HEK293 (cell line): ENCODE measurements around the gene C14orf93.

Experiments used
- CTCF ChIA-PET: fragments of 350-600 bp; formaldehyde crosslinking; extraction: SDS; loops from one replicate; lab custom pipeline; 2021; ENCODE audit warnings: antibody characterized with exemption; lab: Yijun Ruan, JAX
- POLR2A ChIA-PET: fragments of 300-600 bp; formaldehyde crosslinking; extraction: SDS; loops from one replicate; lab custom pipeline; 2020; ENCODE audit warnings: antibody characterized with exemption, inconsistent platforms; lab: Yijun Ruan, JAX
- H3K27ac ChIP-seq: fragments of 200-500 bp; sonication (Bioruptor generic); 2 replicates; pipeline ENCODE4 v1.5.1; 2014; ENCODE audit warnings: low read depth, low read length, control low read depth, inconsistent platforms; ENCODE audit errors: extremely low read depth
- H3K36me3 ChIP-seq, 2 experiments: fragments of 200-500 bp in 1 of 2; sonication (Bioruptor generic) in 1 of 2; 1 replicate in 1 of 2; 2 replicates in 1 of 2; pipeline ENCODE4 v1.5.1; 2014 to 2017; ENCODE audit warnings: inconsistent platforms in 2 of 2, low read length in 2 of 2; ENCODE audit not compliant: control insufficient read depth in 2 of 2, insufficient read depth in 1 of 2
- H3K4me1 ChIP-seq: fragments of 200-500 bp; sonication (Bioruptor generic); 2 replicates; pipeline ENCODE4 v1.5.1; 2014; ENCODE audit warnings: mild to moderate bottlenecking, low read length, inconsistent platforms; ENCODE audit not compliant: control insufficient read depth, insufficient read depth
- H3K4me3 ChIP-seq: 2 replicates; pipeline ENCODE4 v1.5.1; 2011; ENCODE audit warnings: low read depth, mild to moderate bottlenecking, control low read depth, low read length, moderate library complexity
- H3K9me3 ChIP-seq: fragments of 200-500 bp; sonication (Bioruptor generic); 2 replicates; pipeline ENCODE4 v1.5.1; 2014; ENCODE audit warnings: low read depth, low read length, inconsistent platforms; ENCODE audit not compliant: control insufficient read depth, insufficient read depth
- EGR2 ChIP-seq: fragments of 450-650 bp; formaldehyde crosslinking; IDR thresholded peaks from 2 replicates; pipeline ENCODE4 v1.5.1; 2016; ENCODE audit warnings: low read depth, missing biosample characterization, missing genetic modification characterization
- MEIS1 ChIP-seq: sonication (generic); formaldehyde crosslinking; IDR thresholded peaks from 2 replicates; pipeline ENCODE4 v1.8.1; 2022; ENCODE audit warnings: missing genetic modification reagents, mild to moderate bottlenecking, borderline replicate concordance
- SCRT2 ChIP-seq: fragments of 450-650 bp; formaldehyde crosslinking; IDR thresholded peaks from 2 replicates; pipeline ENCODE4 v1.5.1; 2016; ENCODE audit warnings: missing biosample characterization, missing genetic modification characterization
- SP2 ChIP-seq: fragments of 450-650 bp; formaldehyde crosslinking; IDR thresholded peaks from 2 replicates; pipeline ENCODE4 v1.5.1; 2016; ENCODE audit warnings: missing biosample characterization, missing genetic modification characterization
- TRIM28 ChIP-seq: IDR thresholded peaks from 2 replicates; pipeline ENCODE4 v1.6.1; 2011; ENCODE audit warnings: low read length, control low read depth, borderline replicate concordance
- ZBTB8A ChIP-seq: fragments of 450-650 bp; formaldehyde crosslinking; IDR thresholded peaks from 2 replicates; pipeline ENCODE4 v1.5.1; 2016; ENCODE audit warnings: missing biosample characterization, missing genetic modification characterization
- ZNF2 ChIP-seq: fragments of 450-650 bp; formaldehyde crosslinking; IDR thresholded peaks from 2 replicates; pipeline ENCODE4 v1.5.1; 2016; ENCODE audit warnings: missing biosample characterization, missing genetic modification characterization
- ZNF266 ChIP-seq: fragments of 450-650 bp; formaldehyde crosslinking; IDR thresholded peaks from 2 replicates; pipeline ENCODE4 v1.5.1; 2016; ENCODE audit warnings: missing biosample characterization, missing genetic modification characterization, low read depth
- ZNF341 ChIP-seq: fragments of 450-650 bp; formaldehyde crosslinking; IDR thresholded peaks from 2 replicates; pipeline ENCODE4; 2016; ENCODE audit warnings: low read depth, missing biosample characterization, missing genetic modification characterization
- ZNF366 ChIP-seq: fragments of 450-650 bp; formaldehyde crosslinking; conservative IDR thresholded peaks from 2 replicates; pipeline ENCODE4 v1.5.1; 2016; ENCODE audit warnings: missing biosample characterization, missing genetic modification characterization
- ZNF391 ChIP-seq: fragments of 450-650 bp; formaldehyde crosslinking; IDR thresholded peaks from 2 replicates; pipeline ENCODE4 v1.5.1; 2016; ENCODE audit warnings: low read depth, missing biosample characterization, missing genetic modification characterization, borderline replicate concordance
- ZNF600 ChIP-seq: fragments of 450-650 bp; formaldehyde crosslinking; IDR thresholded peaks from 2 replicates; pipeline ENCODE4 v1.5.1; 2016; ENCODE audit warnings: missing biosample characterization, missing genetic modification characterization
- ZXDB ChIP-seq: fragments of 450-650 bp; formaldehyde crosslinking; IDR thresholded peaks from 2 replicates; pipeline ENCODE4 v1.5.1; 2016; ENCODE audit warnings: missing biosample characterization, missing genetic modification characterization
- TF ChIP-seq, protein P1 (sequence below): fragments of 450-650 bp; IDR thresholded peaks from 2 replicates; pipeline ENCODE4 v1.5.1; 2018; ENCODE audit warnings: missing biosample characterization, missing genetic modification characterization
- TF ChIP-seq, protein P2 (sequence below): fragments of 450-650 bp; formaldehyde crosslinking; IDR thresholded peaks from 2 replicates; pipeline ENCODE4 v1.5.1; 2016; ENCODE audit warnings: missing biosample characterization, missing genetic modification characterization
- TF ChIP-seq, protein P3 (sequence below): fragments of 450-650 bp; formaldehyde crosslinking; IDR thresholded peaks from 2 replicates; pipeline ENCODE4 v1.5.1; 2017; ENCODE audit warnings: missing biosample characterization, missing genetic modification characterization

C14orf93 gene

DNA sequence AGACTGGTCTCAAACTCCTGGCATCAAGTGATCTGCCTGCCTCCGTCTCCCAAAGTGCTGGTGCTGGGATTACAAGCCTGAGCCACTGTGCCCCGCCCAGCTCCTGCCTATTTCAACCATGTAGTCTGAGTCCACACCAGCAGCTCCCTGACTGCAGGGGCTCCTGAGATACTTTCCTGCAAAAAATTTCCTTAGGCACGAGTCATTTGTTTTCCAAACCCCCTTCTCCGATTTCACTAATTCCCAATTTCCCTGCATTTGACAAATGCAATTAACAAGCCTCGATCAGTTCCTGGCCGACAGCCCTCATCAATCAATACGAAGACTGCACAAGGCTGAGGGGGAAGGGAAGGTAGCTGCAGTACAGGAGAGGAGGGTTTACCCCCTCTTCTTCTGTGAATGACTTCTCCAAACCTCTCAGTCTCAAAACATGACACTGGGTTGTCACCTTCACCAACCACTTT, 14.7 kb upstream of the C14orf93 start (continued):
- TF ChIP-seq, protein P1, sequence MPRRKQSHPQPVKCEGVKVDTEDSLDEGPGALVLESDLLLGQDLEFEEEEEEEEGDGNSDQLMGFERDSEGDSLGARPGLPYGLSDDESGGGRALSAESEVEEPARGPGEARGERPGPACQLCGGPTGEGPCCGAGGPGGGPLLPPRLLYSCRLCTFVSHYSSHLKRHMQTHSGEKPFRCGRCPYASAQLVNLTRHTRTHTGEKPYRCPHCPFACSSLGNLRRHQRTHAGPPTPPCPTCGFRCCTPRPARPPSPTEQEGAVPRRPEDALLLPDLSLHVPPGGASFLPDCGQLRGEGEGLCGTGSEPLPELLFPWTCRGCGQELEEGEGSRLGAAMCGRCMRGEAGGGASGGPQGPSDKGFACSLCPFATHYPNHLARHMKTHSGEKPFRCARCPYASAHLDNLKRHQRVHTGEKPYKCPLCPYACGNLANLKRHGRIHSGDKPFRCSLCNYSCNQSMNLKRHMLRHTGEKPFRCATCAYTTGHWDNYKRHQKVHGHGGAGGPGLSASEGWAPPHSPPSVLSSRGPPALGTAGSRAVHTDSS (tag by site-specific recombination), result no peak
- no peak for TF ChIP-seq MEIS1
- TF ChIP-seq, all 188 proteins: peak for 4

DNA sequence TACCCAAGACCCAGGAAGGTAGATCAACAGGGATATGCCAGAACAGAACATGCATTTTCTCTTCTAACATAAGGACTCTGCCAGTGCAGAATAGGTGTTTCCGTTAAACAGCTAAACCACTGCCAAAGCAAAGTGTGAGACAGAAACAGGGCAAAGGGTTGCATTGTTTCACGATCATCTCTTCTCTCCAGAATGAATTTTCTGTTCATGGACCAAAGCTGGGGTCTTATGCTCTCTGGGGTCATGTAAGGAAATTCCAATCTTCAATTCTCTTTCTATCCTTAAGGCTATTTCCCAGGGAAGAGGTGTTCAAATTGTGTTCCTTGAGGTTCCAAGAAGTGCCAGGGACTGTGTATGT, 13.8 kb upstream of the C14orf93 start:
- no peak overlapping the region for H3K27ac ChIP-seq

DNA sequence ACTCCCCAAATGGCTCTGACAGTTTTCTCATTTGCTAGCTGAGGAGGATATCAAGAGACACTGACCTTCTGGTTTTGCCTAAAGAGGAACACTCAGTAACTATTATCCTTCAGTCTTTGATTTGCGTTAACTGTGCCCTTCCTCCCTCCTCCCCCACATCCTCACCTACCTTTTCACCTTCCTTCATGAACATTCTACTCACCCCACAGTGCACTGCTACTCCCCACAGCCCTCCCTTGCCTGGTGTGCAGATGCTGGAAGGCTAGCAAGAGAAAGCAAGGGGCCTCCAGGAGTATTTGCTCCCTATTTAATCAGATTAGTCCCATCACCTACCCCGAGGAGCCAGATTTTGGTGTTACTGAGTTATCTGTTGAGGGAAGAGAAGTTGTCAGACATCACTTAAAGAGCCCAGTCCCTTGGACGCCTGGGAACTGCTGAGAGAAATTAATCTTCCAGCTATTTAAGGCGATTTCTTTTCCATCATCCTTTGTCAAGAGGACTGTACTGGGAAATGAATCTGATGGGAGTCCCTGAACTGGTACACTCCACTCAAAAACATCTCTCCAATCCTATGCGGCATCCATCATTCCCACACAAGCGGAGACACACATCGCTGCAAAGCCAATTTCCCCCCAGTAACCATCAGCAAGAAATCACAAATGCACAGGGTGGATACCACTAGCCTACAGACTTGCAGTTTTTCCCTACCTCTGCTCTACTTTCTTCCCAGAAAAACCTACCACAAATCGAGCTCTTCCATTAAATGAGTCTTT, 13.3 kb upstream of the C14orf93 start:
- TF ChIP-seq EGR2 (tag by site-specific recombination) (peak; percentile 16; the same call in 1 of the 2 replicates), ZBTB8A (tag by site-specific recombination) (no peak)
- Histone ChIP-seq H3K4me3 (no peak overlapping the region), H3K9me3 (no peaks in the 10 kb centered on the region), H3K36me3 (peaks cover 8 to 25% of the 10 kb centered on the region in 2 experiments; a peak in 2 of 3 replicates), H3K4me1 (peaks cover 12% of the 10 kb centered on the region), H3K27ac (no peak overlapping the region)
- ChIA-PET CTCF (interaction anchor here (0.8 to 1.3 kb wide), 2 partner anchors 35 to 52 kb away, joined by 3 to 4 read pairs; partner anchors contain the start of gene CDH24), POLR2A (interaction anchor here (0.6 to 2.3 kb wide), 9 partner anchors 9 to 279 kb away, joined by 3 to 9 read pairs (median 5); partner anchors contain the start of genes AJUBA, HAUS4, PSMB11 and PSMB5)

More for the DNA sequence above, 13.8 kb upstream of the C14orf93 start:
- peaks cover 12% of the 10 kb centered on the region for H3K4me1 ChIP-seq
- CTCF ChIA-PET, result interaction anchor here (0.8 to 1.7 kb wide), 4 partner anchors 17 to 52 kb away, joined by 3 to 4 read pairs (median 4); partner anchors contain the start of gene CDH24
- no peak for TF ChIP-seq SCRT2
- TF ChIP-seq ZNF600 (tag by site-specific recombination), result 0 out of 2 replicates have a peak, but pooled peaks have one; percentile 16
- TF ChIP-seq, all 188 proteins: peak for 1
- POLR2A ChIA-PET, result interaction anchor here (0.5 to 2.3 kb wide), 10 partner anchors 8 to 278 kb away, joined by 3 to 9 read pairs (median 5); partner anchors contain the start of genes AJUBA, HAUS4, PSMB11 and PSMB5
- no peaks in the 10 kb centered on the region for H3K9me3 ChIP-seq
- H3K4me3 ChIP-seq, result no peak overlapping the region
- peaks cover 12 to 31% of the 10 kb centered on the region in 2 experiments for H3K36me3 ChIP-seq

DNA sequence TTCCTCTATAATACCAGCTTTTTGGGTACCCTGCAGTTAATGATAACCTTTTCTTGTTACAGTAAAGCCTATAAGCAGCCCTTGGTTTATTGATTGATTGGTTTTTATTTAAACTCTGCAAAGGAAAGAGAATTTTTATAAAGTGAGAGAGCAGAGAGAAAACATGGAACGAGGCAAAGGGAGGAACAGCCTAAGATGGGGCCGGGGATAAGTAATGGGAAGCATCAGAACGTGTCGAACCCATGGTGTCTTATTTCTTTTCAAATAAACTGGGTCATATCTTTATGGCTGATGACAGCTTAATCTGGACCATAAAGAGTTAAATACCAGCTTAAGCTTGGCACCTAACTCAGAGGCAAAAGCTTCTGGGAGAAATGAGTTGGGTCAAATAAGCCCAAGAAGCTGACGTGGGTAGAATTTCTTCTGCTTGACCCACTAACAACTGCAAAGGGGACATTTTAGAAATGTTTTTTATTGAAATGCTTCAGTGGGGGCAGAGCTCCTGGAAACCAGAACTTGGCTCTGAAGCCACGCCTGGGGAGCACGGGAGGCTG, 12.0 kb upstream of the C14orf93 start:
- H3K27ac ChIP-seq, result no peak overlapping the region
- TF ChIP-seq ZNF341 (tag by site-specific recombination) (peak; percentile 77), SP2 (tag by site-specific recombination) (no peak)
- CTCF ChIA-PET, result interaction anchor here (0.6 to 1.3 kb wide), 3 partner anchors 27 to 33 kb away, joined by 3 to 6 read pairs (median 3); no protein-coding TSS in a partner anchor
- no peaks in the 10 kb centered on the region for H3K9me3 ChIP-seq
- peaks cover 12% of the 10 kb centered on the region for H3K4me1 ChIP-seq
- POLR2A ChIA-PET, result interaction anchor here (0.6 kb wide), 1 partner anchor 12 kb away, joined by 3 read pairs; no protein-coding TSS in a partner anchor
- H3K36me3 ChIP-seq, result peaks cover 5 to 23% of the 10 kb centered on the region in 2 experiments; a peak in 2 of 3 replicates
- H3K4me3 ChIP-seq, result no peak overlapping the region

DNA sequence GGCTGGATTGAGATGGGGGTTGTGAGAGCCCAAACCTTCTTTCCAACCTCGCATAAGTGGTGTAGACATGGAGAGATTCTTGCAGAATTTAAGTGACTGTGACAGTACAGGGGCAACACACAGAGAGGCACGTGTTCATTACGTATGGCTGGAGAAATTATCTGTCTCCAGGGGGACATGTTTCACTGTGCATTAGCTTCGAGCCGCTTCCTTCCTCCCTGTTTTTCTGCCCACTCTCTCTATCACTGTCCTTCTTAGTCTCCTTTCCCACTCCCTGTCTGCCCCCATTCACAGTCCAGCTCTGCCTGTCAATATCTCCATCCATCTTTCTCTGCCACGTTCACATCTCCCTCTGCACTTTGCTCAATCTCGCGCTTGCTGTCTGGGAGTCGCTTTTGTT, 11.5 kb upstream of the C14orf93 start:
- Histone ChIP-seq H3K4me3 (no peak overlapping the region), H3K4me1 (peaks cover 12% of the 10 kb centered on the region), H3K9me3 (no peaks in the 10 kb centered on the region), H3K27ac (no peak overlapping the region), H3K36me3 (peaks cover 3 to 22% of the 10 kb centered on the region in 2 experiments; a peak in 2 of 3 replicates)
- CTCF ChIA-PET, result interaction anchor here (0.7 to 1.5 kb wide), 3 partner anchors 27 to 34 kb away, joined by 3 to 6 read pairs (median 4); no protein-coding TSS in a partner anchor
- POLR2A ChIA-PET, result interaction anchor here (0.6 kb wide), 1 partner anchor 11 kb away, joined by 3 read pairs; no protein-coding TSS in a partner anchor
- TF ChIP-seq ZXDB (tag by site-specific recombination) (no peak), ZNF2 (tag by site-specific recombination) (no peak), ZNF341 (tag by site-specific recombination) (no peak), ZNF391 (tag by site-specific recombination) (no peak), ZNF266 (no peak), ZNF366 (tag by site-specific recombination) (0 out of 2 replicates have a peak, but pooled peaks have one; percentile 35), TRIM28 (no peak)
- TF ChIP-seq, protein P2, sequence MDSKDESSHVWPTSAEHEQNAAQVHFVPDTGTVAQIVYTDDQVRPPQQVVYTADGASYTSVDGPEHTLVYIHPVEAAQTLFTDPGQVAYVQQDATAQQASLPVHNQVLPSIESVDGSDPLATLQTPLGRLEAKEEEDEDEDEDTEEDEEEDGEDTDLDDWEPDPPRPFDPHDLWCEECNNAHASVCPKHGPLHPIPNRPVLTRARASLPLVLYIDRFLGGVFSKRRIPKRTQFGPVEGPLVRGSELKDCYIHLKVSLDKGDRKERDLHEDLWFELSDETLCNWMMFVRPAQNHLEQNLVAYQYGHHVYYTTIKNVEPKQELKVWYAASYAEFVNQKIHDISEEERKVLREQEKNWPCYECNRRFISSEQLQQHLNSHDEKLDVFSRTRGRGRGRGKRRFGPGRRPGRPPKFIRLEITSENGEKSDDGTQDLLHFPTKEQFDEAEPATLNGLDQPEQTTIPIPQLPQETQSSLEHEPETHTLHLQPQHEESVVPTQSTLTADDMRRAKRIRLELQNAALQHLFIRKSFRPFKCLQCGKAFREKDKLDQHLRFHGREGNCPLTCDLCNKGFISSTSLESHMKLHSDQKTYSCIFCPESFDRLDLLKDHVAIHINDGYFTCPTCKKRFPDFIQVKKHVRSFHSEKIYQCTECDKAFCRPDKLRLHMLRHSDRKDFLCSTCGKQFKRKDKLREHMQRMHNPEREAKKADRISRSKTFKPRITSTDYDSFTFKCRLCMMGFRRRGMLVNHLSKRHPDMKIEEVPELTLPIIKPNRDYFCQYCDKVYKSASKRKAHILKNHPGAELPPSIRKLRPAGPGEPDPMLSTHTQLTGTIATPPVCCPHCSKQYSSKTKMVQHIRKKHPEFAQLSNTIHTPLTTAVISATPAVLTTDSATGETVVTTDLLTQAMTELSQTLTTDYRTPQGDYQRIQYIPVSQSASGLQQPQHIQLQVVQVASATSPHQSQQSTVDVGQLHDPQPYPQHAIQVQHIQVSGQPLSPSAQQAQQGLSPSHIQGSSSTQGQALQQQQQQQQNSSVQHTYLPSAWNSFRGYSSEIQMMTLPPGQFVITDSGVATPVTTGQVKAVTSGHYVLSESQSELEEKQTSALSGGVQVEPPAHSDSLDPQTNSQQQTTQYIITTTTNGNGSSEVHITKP (tag by site-specific recombination), result 0 out of 2 replicates have a peak, but pooled peaks have one; percentile 49
- TF ChIP-seq, protein P3, sequence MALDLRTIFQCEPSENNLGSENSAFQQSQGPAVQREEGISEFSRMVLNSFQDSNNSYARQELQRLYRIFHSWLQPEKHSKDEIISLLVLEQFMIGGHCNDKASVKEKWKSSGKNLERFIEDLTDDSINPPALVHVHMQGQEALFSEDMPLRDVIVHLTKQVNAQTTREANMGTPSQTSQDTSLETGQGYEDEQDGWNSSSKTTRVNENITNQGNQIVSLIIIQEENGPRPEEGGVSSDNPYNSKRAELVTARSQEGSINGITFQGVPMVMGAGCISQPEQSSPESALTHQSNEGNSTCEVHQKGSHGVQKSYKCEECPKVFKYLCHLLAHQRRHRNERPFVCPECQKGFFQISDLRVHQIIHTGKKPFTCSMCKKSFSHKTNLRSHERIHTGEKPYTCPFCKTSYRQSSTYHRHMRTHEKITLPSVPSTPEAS (tag by site-specific recombination), result no peak
